Mucosa of descending colon (tissue), 3 donors: ENCODE data around the gene RHBDL1. TPM values are rescaled to one million over a fixed set of nuclear protein-coding genes. Genes with fewer than 3 reads are reported as not detected.

ENCODE experiments used
- ATAC-seq: fragments of 200-7000 bp; cut with Tn5 transposase; one replicate; pipeline ENCODE4 v1.9.1; 2020; ENCODE audit warnings: mild to moderate bottlenecking, moderate library complexity
- DNase-seq, 3 donors: peaks; one replicate each; pipeline ENCODE4 v3.0.0-alpha.2; 2020
- H3K36me3 ChIP-seq: fragments of 200-600 bp; one replicate; pipeline ENCODE4 v1.8.0; 2021; ENCODE audit warnings: low read depth, mild to moderate bottlenecking
- H3K4me1 ChIP-seq: fragments of 200-600 bp; one replicate; pipeline ENCODE4 v1.8.0; 2021; ENCODE audit warnings: low read depth, mild to moderate bottlenecking
- H3K4me3 ChIP-seq: fragments of 200-600 bp; one replicate; pipeline ENCODE4 v1.8.0; 2021; ENCODE audit warnings: mild to moderate bottlenecking
- H3K9me3 ChIP-seq: fragments of 200-600 bp; one replicate; pipeline ENCODE4 v1.8.0; 2021; ENCODE audit warnings: mild to moderate bottlenecking
- intact Hi-C, 2 donors: fragments of 100-400 bp; cut with DNase I in 1 of 2; cut with micrococcal nuclease in 1 of 2; formaldehyde crosslinking; loops; one replicate each; pipeline versions ENCODE4 v1.11.0 to v1.11.1; 2022; cut with DNase I, micrococcal nuclease
- total RNA-seq, 3 donors: library from RNA; stranded (reverse); fragmentation: NEBNext Ultra II Directional in 2 of 3; extraction: Animal tissue kit (Norgen Biotek cat#: 25700) in 2 of 3; gene quantifications; one replicate each; pipeline versions ENCODE4 v1.2.1 to v1.2.4, GENCODE V29; 2021 to 2023
- TF ChIP-seq, protein P1 (sequence below): fragments of 200-600 bp; IDR thresholded peaks from one replicate; pipeline ENCODE4 v1.8.0; 2022; ENCODE audit warnings: antibody characterized with exemption, mild to moderate bottlenecking
- donor health status: DM: no; HTN: no; CAD: no; lungs with moderate emphysema.
- donor health status: DM: no; HTN: no; CAD: no.
- donor health status: DM: no; HTN: yes; CAD: no.

RHBDL1 gene
- total RNA-seq, 3 donors from 2014 or later: 2.8 to 3.4 (median 3.0) TPM

DNA sequence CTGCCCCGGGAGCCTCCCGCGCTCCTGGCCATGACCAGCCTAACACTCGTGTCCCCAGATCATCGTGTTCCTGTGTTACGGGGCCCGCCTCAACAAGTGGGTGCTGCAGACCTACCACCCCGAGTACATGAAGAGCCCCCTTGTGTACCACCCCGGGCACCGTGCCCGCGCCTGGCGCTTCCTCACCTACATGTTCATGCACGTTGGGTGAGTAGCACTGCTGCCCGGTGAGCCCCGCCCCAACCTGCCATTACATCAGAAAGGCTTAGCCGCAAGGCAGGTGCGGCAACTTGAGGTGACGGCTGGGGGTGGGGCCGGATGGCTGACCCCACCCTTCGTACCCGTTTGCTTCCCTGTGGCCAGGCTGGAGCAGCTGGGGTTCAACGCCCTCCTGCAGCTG lies 1.4 kb downstream of the RHBDL1 start:
- peaks cover 47% of the 10 kb centered on the region for H3K4me1 ChIP-seq
- DNase-seq (peak; percentile 92 to 95 (median 94)), ATAC-seq (peak; percentile 68)
- H3K9me3 ChIP-seq: no peaks in the 10 kb centered on the region
- TF ChIP-seq, protein P1, sequence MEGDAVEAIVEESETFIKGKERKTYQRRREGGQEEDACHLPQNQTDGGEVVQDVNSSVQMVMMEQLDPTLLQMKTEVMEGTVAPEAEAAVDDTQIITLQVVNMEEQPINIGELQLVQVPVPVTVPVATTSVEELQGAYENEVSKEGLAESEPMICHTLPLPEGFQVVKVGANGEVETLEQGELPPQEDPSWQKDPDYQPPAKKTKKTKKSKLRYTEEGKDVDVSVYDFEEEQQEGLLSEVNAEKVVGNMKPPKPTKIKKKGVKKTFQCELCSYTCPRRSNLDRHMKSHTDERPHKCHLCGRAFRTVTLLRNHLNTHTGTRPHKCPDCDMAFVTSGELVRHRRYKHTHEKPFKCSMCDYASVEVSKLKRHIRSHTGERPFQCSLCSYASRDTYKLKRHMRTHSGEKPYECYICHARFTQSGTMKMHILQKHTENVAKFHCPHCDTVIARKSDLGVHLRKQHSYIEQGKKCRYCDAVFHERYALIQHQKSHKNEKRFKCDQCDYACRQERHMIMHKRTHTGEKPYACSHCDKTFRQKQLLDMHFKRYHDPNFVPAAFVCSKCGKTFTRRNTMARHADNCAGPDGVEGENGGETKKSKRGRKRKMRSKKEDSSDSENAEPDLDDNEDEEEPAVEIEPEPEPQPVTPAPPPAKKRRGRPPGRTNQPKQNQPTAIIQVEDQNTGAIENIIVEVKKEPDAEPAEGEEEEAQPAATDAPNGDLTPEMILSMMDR: no peak
- intact Hi-C loops: no loop called here
- H3K36me3 ChIP-seq: peaks cover 4% of the 10 kb centered on the region
- H3K4me3 ChIP-seq: no peak overlapping the region

DNA sequence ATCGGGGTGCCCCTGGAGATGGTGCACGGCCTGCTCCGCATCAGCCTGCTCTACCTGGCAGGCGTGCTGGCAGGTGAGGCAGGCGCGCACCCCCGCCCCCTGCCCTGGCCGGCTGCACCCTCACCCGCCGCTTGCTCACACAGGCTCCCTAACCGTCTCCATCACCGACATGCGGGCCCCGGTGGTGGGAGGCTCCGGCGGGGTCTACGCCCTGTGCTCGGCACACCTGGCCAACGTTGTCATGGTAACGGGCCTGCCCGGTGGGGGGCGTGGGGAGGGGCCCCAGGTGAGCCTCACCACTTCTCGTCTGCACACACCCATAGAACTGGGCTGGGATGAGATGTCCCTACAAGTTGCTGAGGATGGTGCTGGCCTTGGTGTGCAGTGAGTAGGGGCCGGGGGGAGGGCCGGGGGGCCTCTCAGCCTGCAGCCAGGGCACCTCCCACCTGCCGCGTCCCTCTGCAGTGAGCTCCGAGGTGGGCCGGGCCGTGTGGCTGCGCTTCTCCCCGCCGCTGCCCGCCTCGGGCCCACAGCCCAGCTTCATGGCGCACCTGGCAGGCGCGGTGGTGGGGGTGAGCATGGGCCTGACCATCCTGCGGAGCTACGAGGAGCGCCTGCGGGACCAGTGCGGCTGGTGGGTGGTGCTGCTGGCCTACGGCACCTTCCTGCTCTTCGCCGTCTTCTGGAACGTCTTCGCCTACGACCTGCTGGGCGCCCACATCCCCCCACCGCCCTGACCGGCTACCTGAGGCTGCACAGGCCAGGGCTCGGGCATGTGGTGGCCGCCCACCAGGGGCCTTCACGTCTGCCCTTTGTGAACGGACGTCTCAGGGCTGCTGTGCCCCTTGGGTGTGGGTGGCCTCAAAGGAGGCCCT lies 2.1 kb downstream of the RHBDL1 start:
- peaks cover 9% of the 10 kb centered on the region for H3K36me3 ChIP-seq
- no peak for ATAC-seq
- peak in 1 of 3 donors; percentile 33 for DNase-seq
- H3K4me1 ChIP-seq: peaks cover 54% of the 10 kb centered on the region
- H3K4me3 ChIP-seq: no peak overlapping the region
- TF ChIP-seq, protein P1: no peak
- H3K9me3 ChIP-seq: no peaks in the 10 kb centered on the region
- intact Hi-C loops: no loop called here

DNA sequence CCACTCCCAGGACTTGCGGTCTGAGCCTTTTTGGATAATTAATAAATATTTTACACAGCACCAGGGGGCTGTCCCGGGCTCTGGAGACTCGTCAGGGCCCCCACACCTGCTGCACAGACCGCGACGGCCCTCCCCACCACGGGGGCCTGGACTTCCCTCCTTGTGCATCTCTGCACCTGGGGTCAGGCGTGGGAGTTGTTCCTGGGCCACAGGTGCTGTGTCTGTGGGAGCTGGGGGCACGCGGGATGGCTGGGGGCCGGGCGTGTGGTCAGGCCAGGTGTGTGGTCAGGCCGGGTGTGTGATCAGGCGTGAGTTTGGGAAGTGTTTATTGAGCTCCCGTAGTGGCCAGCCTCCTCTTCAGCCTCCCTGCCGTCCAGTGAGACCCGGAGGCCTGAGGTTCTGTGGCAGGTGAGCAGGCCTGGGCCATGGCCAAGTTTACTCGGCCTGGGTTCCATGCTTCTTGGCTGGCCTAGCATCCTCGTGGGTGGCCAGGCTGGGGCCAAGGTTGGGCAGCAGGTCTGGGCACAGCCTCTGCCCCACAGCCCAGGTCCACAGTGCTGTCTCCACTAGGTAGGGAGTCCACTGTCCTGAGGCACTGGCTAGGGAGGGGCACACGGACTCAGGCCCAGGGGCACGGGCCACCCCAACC lies 2.9 kb downstream of the RHBDL1 start:
- TF ChIP-seq, protein P1: no peak
- intact Hi-C loops: no loop called here
- Histone ChIP-seq H3K4me3 (no peak overlapping the region), H3K4me1 (peaks cover 60% of the 10 kb centered on the region), H3K9me3 (no peaks in the 10 kb centered on the region), H3K36me3 (peaks cover 5% of the 10 kb centered on the region)
- no peak for ATAC-seq
- DNase-seq: peak in 1 of 3 donors; percentile 40

- ATAC-seq (peak; percentile 20), DNase-seq (peak; percentile 70 to 89 (median 82))
- Histone ChIP-seq H3K9me3 (no peaks in the 10 kb centered on the region), H3K4me3 (no peak overlapping the region), H3K4me1 (peaks cover 64% of the 10 kb centered on the region), H3K36me3 (peaks cover 5% of the 10 kb centered on the region)
- intact Hi-C loops: no loop called here
- TF ChIP-seq, protein P1: no peak
These were observed 3.7 kb downstream of the RHBDL1 start for GRCh38 chr16:678858-679813.
